ENCODE results near the gene USH2A. TPM values are rescaled to one million over a fixed set of nuclear protein-coding genes. Genes with fewer than 3 reads are reported as not detected.

USH2A gene
- total and polyA plus RNA-seq, 8 donors, result 0.37 to 0.58 TPM; not detected in 6

DNA sequence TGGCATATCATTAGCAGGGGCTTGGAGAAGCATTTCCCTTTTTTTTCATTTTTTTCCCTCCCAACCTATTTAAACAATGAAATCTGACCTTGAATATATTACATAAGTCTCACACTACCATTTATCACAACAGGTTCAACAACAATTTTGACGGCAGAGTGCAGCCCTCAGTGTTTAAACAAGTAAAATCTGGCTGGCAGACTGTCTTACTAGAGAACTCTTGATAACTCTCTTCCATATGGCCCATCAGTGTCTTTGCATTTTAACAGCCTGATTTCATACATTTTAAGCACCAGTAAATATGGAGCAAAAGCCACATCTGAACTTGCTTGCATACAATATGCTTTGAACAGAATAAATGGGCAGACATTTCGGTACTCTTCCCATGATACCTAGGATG is 643.1 kb downstream of the USH2A start:
- Histone ChIP-seq H3K36me3 (no peaks in the 10 kb centered on the region), H3K4me3 (no peak overlapping the region), H3K27ac (no peak overlapping the region), H3K27me3 (no peaks in the 10 kb centered on the region), H3K9me3 (no peaks in the 10 kb centered on the region), H3K4me1 (no peaks in the 10 kb centered on the region)
- no peak for TF ChIP-seq POLR2A (IDR thresholded peaks at IDR 0.05)
- TF ChIP-seq, protein P1, sequence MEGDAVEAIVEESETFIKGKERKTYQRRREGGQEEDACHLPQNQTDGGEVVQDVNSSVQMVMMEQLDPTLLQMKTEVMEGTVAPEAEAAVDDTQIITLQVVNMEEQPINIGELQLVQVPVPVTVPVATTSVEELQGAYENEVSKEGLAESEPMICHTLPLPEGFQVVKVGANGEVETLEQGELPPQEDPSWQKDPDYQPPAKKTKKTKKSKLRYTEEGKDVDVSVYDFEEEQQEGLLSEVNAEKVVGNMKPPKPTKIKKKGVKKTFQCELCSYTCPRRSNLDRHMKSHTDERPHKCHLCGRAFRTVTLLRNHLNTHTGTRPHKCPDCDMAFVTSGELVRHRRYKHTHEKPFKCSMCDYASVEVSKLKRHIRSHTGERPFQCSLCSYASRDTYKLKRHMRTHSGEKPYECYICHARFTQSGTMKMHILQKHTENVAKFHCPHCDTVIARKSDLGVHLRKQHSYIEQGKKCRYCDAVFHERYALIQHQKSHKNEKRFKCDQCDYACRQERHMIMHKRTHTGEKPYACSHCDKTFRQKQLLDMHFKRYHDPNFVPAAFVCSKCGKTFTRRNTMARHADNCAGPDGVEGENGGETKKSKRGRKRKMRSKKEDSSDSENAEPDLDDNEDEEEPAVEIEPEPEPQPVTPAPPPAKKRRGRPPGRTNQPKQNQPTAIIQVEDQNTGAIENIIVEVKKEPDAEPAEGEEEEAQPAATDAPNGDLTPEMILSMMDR (IDR thresholded peaks at IDR 0.05), result no peak
- TF ChIP-seq EP300 (IDR thresholded peaks at IDR 0.05), result no peak
- no peak for TF ChIP-seq POLR2AphosphoS5 (IDR thresholded peaks at IDR 0.05)
- WGBS, 5 donors, result 53 to 57% (median 54%) methylated on average over 2 of the region's 2 CpGs
- intact Hi-C loops (cut with DNase I; ENCODE audit: low total_unique reads), result no loop called here
- peak in 1 of 2 donors; percentile 37 for DNase-seq

DNA sequence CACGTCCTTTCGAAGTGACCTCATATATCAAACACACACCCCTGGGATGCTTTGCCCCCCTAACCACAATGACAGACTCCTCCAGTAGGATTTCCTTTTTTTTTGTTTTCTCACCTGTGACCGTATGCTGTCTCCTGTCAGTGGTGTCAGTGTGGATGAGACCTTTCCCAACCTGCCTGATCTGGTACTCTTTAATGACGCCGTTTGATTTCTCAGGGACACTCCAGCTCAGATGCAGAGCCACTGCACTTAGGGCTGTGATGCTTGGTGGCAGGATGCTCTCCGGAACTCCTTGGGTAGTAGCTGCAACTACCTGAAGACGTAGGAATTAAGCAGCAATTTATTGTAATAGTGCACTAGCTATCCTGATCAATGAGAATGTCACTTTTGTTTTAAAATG is 643.5 kb downstream of the USH2A start:
- no peaks in the 10 kb centered on the region for H3K27me3 ChIP-seq
- H3K9me3 ChIP-seq, result no peaks in the 10 kb centered on the region
- intact Hi-C loops (cut with DNase I; ENCODE audit: low total_unique reads), result no loop called here
- H3K36me3 ChIP-seq, result no peaks in the 10 kb centered on the region
- WGBS, 5 donors, result 65 to 78% (median 68%) methylated on average over 7 of the region's 7 CpGs
- no peak for DNase-seq
- H3K4me1 ChIP-seq, result no peaks in the 10 kb centered on the region
- H3K4me3 ChIP-seq, result no peak overlapping the region
- TF ChIP-seq, protein P1 (IDR thresholded peaks at IDR 0.05), result no peak
- TF ChIP-seq POLR2AphosphoS5 (IDR thresholded peaks at IDR 0.05) (no peak), POLR2A (IDR thresholded peaks at IDR 0.05) (no peak), EP300 (IDR thresholded peaks at IDR 0.05) (no peak)
- no peak overlapping the region for H3K27ac ChIP-seq

DNA sequence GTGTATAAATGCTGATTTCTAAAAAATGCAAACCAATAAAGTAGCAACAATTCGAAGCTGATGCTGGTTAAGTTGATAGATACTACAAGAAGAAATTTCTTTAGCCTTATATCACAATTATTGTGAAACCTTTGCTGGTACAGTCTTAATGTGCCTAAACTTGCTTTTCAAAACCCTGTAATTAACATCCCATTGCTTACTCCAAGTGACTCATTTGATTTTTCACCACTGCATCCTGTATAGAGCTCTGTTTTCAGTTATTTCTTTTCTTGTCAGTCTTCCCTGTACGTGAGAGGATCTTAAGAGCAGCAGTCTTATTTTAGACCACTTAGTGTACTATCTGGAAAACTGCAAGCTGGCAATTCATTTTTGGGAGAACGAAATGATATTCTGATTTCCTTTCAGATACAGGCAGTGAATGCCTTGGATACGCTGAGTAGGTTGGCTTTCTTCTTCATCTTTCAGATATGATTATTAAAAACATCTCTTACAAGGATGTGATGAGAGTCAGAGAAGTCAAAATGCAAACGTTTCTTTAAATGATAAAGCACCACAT is 645.8 kb downstream of the USH2A start:
- H3K4me1 ChIP-seq, result no peaks in the 10 kb centered on the region
- H3K27me3 ChIP-seq, result no peaks in the 10 kb centered on the region
- H3K36me3 ChIP-seq, result no peaks in the 10 kb centered on the region
- 70 to 79% (median 77%) methylated on average over 5 of the region's 5 CpGs for WGBS, 5 donors
- no peak overlapping the region for H3K27ac ChIP-seq
- DNase-seq, result no peak
- no peak for TF ChIP-seq EP300 (IDR thresholded peaks at IDR 0.05)
- TF ChIP-seq POLR2A (IDR thresholded peaks at IDR 0.05), result no peak
- no peaks in the 10 kb centered on the region for H3K9me3 ChIP-seq
- intact Hi-C loops (cut with DNase I; ENCODE audit: low total_unique reads), result no loop called here
- H3K4me3 ChIP-seq, result no peak overlapping the region

DNA sequence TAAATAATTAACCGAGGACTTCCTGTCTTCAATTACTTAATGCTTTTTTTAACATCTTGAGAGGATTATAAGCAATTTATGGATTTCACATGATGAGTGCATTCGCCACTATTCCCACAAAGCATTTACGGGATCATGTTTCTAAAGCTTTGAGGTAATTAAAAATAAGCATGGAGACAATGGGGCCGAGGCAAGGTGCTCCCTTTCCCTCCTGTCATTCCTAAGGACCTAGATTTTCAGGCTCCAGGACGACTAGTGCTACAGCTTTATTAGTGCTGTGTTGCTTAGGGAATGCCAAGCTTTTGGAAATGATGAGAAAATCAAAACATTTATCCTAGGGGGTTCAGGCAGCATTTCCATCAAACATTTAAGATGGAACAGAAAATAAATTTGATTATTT is 646.9 kb downstream of the USH2A start:
- WGBS, 5 donors, result 44 to 62% (median 49%) methylated on average over 5 of the region's 5 CpGs
- intact Hi-C loops (cut with DNase I; ENCODE audit: low total_unique reads), result no loop called here
- no peaks in the 10 kb centered on the region for H3K27me3 ChIP-seq

DNA sequence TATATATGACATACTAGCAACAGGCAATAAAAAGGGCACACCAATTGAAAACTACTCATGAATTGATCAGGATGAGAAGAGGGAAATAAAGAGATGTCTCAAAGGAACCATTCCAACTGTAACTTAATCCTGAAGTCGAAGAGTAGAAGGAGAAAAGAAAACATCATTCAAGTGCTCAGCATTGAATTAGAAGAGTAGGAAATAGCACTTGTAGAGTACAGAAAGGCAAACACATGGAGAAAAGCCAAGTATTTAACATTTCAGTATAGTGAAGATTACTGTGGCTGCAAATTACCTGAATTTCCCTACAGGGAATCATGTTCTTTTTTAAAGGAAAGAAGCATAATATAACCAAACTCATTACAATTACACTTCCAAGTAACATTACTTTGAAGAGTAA is 651.1 kb downstream of the USH2A start:
- Histone ChIP-seq H3K36me3 (no peaks in the 10 kb centered on the region), H3K27me3 (no peaks in the 10 kb centered on the region), H3K27ac (no peak overlapping the region), H3K4me3 (no peak overlapping the region), H3K9me3 (no peaks in the 10 kb centered on the region), H3K4me1 (no peaks in the 10 kb centered on the region)
- 34 to 50% (median 44%) methylated on average over 1 of the region's 1 CpG for WGBS, 5 donors
- DNase-seq, result no peak
- intact Hi-C loops (cut with DNase I; ENCODE audit: low total_unique reads), result no loop called here
- TF ChIP-seq EP300 (IDR thresholded peaks at IDR 0.05), result no peak
- TF ChIP-seq, protein P1 (IDR thresholded peaks at IDR 0.05), result no peak

More for the DNA sequence above, 646.9 kb downstream of the USH2A start:
- Histone ChIP-seq H3K27ac (no peak overlapping the region), H3K9me3 (no peaks in the 10 kb centered on the region), H3K4me1 (no peaks in the 10 kb centered on the region), H3K36me3 (no peaks in the 10 kb centered on the region), H3K4me3 (no peak overlapping the region)
- TF ChIP-seq EP300 (IDR thresholded peaks at IDR 0.05), result no peak
- TF ChIP-seq, protein P1 (IDR thresholded peaks at IDR 0.05), result no peak
- no peak for TF ChIP-seq POLR2A (IDR thresholded peaks at IDR 0.05)
- TF ChIP-seq POLR2AphosphoS5 (IDR thresholded peaks at IDR 0.05), result no peak
- DNase-seq, result no peak
